B cell (primary cell): ENCODE measurements around the gene PLA2R1. TPM values are rescaled to one million over a fixed set of nuclear protein-coding genes. Genes with fewer than 3 reads are reported as not detected.

Source experiments
- ATAC-seq: fragments of 200-7000 bp; cut with Tn5 transposase; one replicate; pipeline ENCODE4 v1.10.0; 2021; ENCODE audit warnings: low read depth, mild to moderate bottlenecking, moderate number of reproducible peaks, moderate library complexity
- CTCF ChIA-PET: fragments of 350-600 bp; sonication (Branson Sonifier 250); formaldehyde crosslinking; loops from one replicate; lab custom pipeline; 2021; ENCODE audit warnings: antibody characterized with exemption, inconsistent platforms; lab: Charles Lee
- POLR2A ChIA-PET: fragments of 350-600 bp; sonication (Branson Sonifier 250); formaldehyde crosslinking; loops from one replicate; lab custom pipeline; 2021; ENCODE audit warnings: antibody characterized with exemption; lab: Charles Lee
- DNase-seq: peaks from one replicate; pipeline ENCODE4 v3.0.0; 2013
- H2AFZ ChIP-seq: 2 replicates; pipeline ENCODE4 v1.6.1; 2012; ENCODE audit warnings: mild to moderate bottlenecking, low read depth, low read length; ENCODE audit not compliant: insufficient read depth, poor library complexity, severe bottlenecking
- H3K27ac ChIP-seq, 2 donors: 1 replicate in 1 of 2; 2 replicates in 1 of 2; pipeline ENCODE4 v1.5.1; 2012 to 2013; ENCODE audit warnings: low read length in 2 of 2, mild to moderate bottlenecking in 2 of 2, moderate library complexity in 1 of 2
- H3K27me3 ChIP-seq, 4 experiments: fragments of 200-600 bp in 1 of 4; sonication (generic) in 1 of 4; replicated peaks in 1 of 4; 1 replicate in 2 of 4; 2 replicates in 2 of 4; pipeline versions ENCODE4 v1.6.1 to v1.7.0; 2013 to 2016; ENCODE audit warnings: low read length in 3 of 4, mild to moderate bottlenecking in 2 of 4, mixed read lengths in 1 of 4, moderate library complexity in 1 of 4; ENCODE audit not compliant: insufficient read depth in 4 of 4, control insufficient read depth in 3 of 4; ENCODE audit errors: control extremely low read depth in 1 of 4
- H3K36me3 ChIP-seq, 2 experiments: replicated peaks in 1 of 2; 1 replicate in 1 of 2; 2 replicates in 1 of 2; pipeline versions ENCODE4 v1.6.1 to v1.7.1; 2013; ENCODE audit warnings: low read length in 1 of 2; ENCODE audit not compliant: insufficient read depth in 2 of 2, control insufficient read depth in 1 of 2; ENCODE audit errors: control extremely low read depth in 1 of 2, extremely low read depth in 1 of 2
- H3K4me1 ChIP-seq, 2 donors: fragments of 200-600 bp in 1 of 2; sonication (generic) in 1 of 2; 1 replicate in 1 of 2; 2 replicates in 1 of 2; pipeline versions ENCODE4 v1.5.1 to v1.6.1; 2013 to 2017; ENCODE audit warnings: low read length in 2 of 2; ENCODE audit not compliant: control insufficient read depth in 2 of 2, insufficient read depth in 2 of 2
- H3K4me2 ChIP-seq: replicated peaks from 2 replicates; pipeline ENCODE3; 2012; ENCODE audit warnings: mild to moderate bottlenecking, low read depth, low read length; ENCODE audit not compliant: poor library complexity, severe bottlenecking
- H3K4me3 ChIP-seq, 5 experiments: fragments of 200-600 bp in 1 of 5; sonication (generic) in 1 of 5; 1 replicate in 3 of 5; 2 replicates in 2 of 5; pipeline versions ENCODE4 v1.5.1 to v1.7.0; 2011 to 2016; ENCODE audit warnings: low read length in 4 of 5, mild to moderate bottlenecking in 4 of 5, low read depth in 2 of 5, control low read depth in 1 of 5, moderate library complexity in 1 of 5; ENCODE audit not compliant: insufficient read depth in 1 of 5; ENCODE audit errors: control extremely low read depth in 1 of 5, extremely low read depth in 1 of 5
- H3K79me2 ChIP-seq: fragments of 200-600 bp; sonication (generic); one replicate; pipeline ENCODE4 v1.6.0; 2016; ENCODE audit warnings: low read length; ENCODE audit not compliant: control insufficient read depth, insufficient read depth
- H3K9ac ChIP-seq: fragments of 200-600 bp; sonication (generic); 2 replicates; pipeline ENCODE4 v1.6.1; 2017; ENCODE audit warnings: mild to moderate bottlenecking, low read length, moderate library complexity
- H3K9me3 ChIP-seq, 3 donors: one replicate each; pipeline versions ENCODE4 v1.6.1 to v1.7.1; 2013; ENCODE audit warnings: low read length in 2 of 3; ENCODE audit not compliant: control insufficient read depth in 2 of 3, insufficient read depth in 1 of 3; ENCODE audit errors: control extremely low read depth in 1 of 3
- H4K20me1 ChIP-seq: 2 replicates; pipeline ENCODE4 v1.6.0; 2012; ENCODE audit warnings: mild to moderate bottlenecking, low read length; ENCODE audit not compliant: insufficient read depth, control insufficient read depth, poor library complexity, severe bottlenecking
- H3K27ac Mint-ChIP-seq: one replicate; pipeline ENCODE4 v1.8.0; 2021; ENCODE audit warnings: mixed read lengths
- H3K27me3 Mint-ChIP-seq: one replicate; pipeline ENCODE4 v1.8.0; 2021; ENCODE audit warnings: mixed read lengths
- H3K4me1 Mint-ChIP-seq: one replicate; pipeline ENCODE4 v1.8.0; 2021; ENCODE audit warnings: mixed read lengths
- H3K4me3 Mint-ChIP-seq: one replicate; pipeline ENCODE4 v1.8.0; 2021; ENCODE audit warnings: mixed read lengths
- H3K9me3 Mint-ChIP-seq: one replicate; pipeline ENCODE4 v1.8.0; 2022; ENCODE audit warnings: mixed read lengths; ENCODE audit not compliant: insufficient read depth
- CTCF ChIP-seq: fragments of 200-600 bp; IDR thresholded peaks from one replicate; pipeline ENCODE4 v1.8.0; 2022; ENCODE audit warnings: antibody characterized with exemption, mild to moderate bottlenecking
- EZH2 ChIP-seq: IDR thresholded peaks from 2 replicates; pipeline ENCODE4 v1.6.1; 2012; ENCODE audit warnings: borderline replicate concordance, low read depth, mild to moderate bottlenecking, moderate library complexity, low read length; ENCODE audit not compliant: insufficient read depth, poor library complexity, severe bottlenecking
- WGBS: methylation state at CpG from one replicate; pipeline ENCODE4 v1.1.5; 2013; ENCODE audit warnings: missing lambda C conversion rate; ENCODE audit not compliant: insufficient coverage; 5-methylcytosine and 5-hydroxymethylcytosine counted together
- intact Hi-C: fragments of 100-400 bp; cut with micrococcal nuclease; formaldehyde crosslinking; loops from one replicate; pipeline ENCODE4 v1.10.0; 2022
- polyA plus RNA-seq: library from polyadenylated mRNA; depleted of rRNA; stranded (reverse); fragments of >200 nt; gene quantifications from 2 replicates; pipeline ENCODE4 v1.2.3, GENCODE V29; 2012
- total RNA-seq, 2 donors: library from RNA; stranded (reverse); fragments of 120-200 nt in 1 of 2; gene quantifications; 1 replicate in 1 of 2; 2 replicates in 1 of 2; pipeline versions ENCODE4 v1.2.3 to v1.2.4, GENCODE V29; 2013 to 2022

The PLA2R1 gene
- total and polyA plus RNA-seq, 2 donors (not counting 1 experiment from before 2014, with no cell fraction given), result not detected

- no peak for TF ChIP-seq EZH2
- TF ChIP-seq CTCF, result no peak
- H3K36me3 ChIP-seq, result no peaks in the 10 kb centered on the region
- H3K4me3 Mint-ChIP-seq, result no peak overlapping the region
- no peak overlapping the region for H3K27ac ChIP-seq
- no peaks in the 10 kb centered on the region for H3K9me3 Mint-ChIP-seq
- H3K4me3 ChIP-seq, result no peak overlapping the region
- ChIA-PET CTCF (no interaction called here), POLR2A (no interaction called here)
- no peaks in the 10 kb centered on the region for H3K4me1 Mint-ChIP-seq
- H3K4me1 ChIP-seq, result no peaks in the 10 kb centered on the region
- no peaks in the 10 kb centered on the region for H3K79me2 ChIP-seq
- DNase-seq (no peak), ATAC-seq (no peak)
- no peak overlapping the region for H2AFZ ChIP-seq
- 92% methylated on average over 3 of the region's 6 CpGs for WGBS
- H3K4me2 ChIP-seq, result no peak overlapping the region
- H3K9me3 ChIP-seq, result peaks cover 0 to 3% (median 1%) of the 10 kb centered on the region in 3 donors
- H3K9ac ChIP-seq, result no peak overlapping the region
- peaks cover 0 to 3% (median 0%) of the 10 kb centered on the region in 4 experiments for H3K27me3 ChIP-seq
- intact Hi-C loops, result no loop called here
- no peak overlapping the region for H3K27ac Mint-ChIP-seq
- peaks cover 19% of the 10 kb centered on the region for H3K27me3 Mint-ChIP-seq
- H4K20me1 ChIP-seq, result no peaks in the 10 kb centered on the region
These were observed 75.2 kb downstream of the PLA2R1 start for GRCh38 chr2:159987181-159987580.

GRCh38 chr2:159985656-159986055, 76.8 kb downstream of the PLA2R1 start:
- ATAC-seq, result no peak

More at GRCh38 chr2:159985656-159986055, 76.8 kb downstream of the PLA2R1 start:
- no peak for DNase-seq
- Mint-ChIP-seq H3K27me3 (peaks cover 22% of the 10 kb centered on the region), H3K4me3 (no peak overlapping the region), H3K9me3 (no peaks in the 10 kb centered on the region), H3K4me1 (no peaks in the 10 kb centered on the region), H3K27ac (no peak overlapping the region)
- H3K4me2 ChIP-seq, result no peak overlapping the region
- TF ChIP-seq CTCF, result no peak
- TF ChIP-seq EZH2, result no peak
- H2AFZ ChIP-seq, result no peak overlapping the region
- POLR2A ChIA-PET, result no interaction called here
- WGBS, result 93% methylated on average over 2 of the region's 3 CpGs
- no peaks in the 10 kb centered on the region for H3K4me1 ChIP-seq
- no peaks in the 10 kb centered on the region for H3K79me2 ChIP-seq
- no peaks in the 10 kb centered on the region for H3K36me3 ChIP-seq
- CTCF ChIA-PET, result no interaction called here
- no peak overlapping the region for H3K9ac ChIP-seq
- H4K20me1 ChIP-seq, result no peaks in the 10 kb centered on the region
- H3K27ac ChIP-seq, result no peak overlapping the region
- H3K9me3 ChIP-seq, result peaks cover 0 to 3% (median 1%) of the 10 kb centered on the region in 3 donors
- intact Hi-C loops, result no loop called here
- peaks cover 0 to 3% (median 0%) of the 10 kb centered on the region in 4 experiments for H3K27me3 ChIP-seq
- H3K4me3 ChIP-seq, result no peak overlapping the region
